Vagina (tissue), 2 donors: ENCODE results near the gene SYNPR.

Experiments
- CTCF ChIP-seq, 3 experiments: fragments of 450-650 bp in 2 of 3; fragments of 200-600 bp in 1 of 3; sonication (generic) in 1 of 3; IDR thresholded peaks; one replicate each; pipeline ENCODE4 v1.5.1; 2017 to 2019; ENCODE audit warnings: antibody characterized with exemption in 3 of 3, mild to moderate bottlenecking in 2 of 3, moderate library complexity in 2 of 3
- POLR2A ChIP-seq, 2 donors: fragments of 450-650 bp; IDR thresholded peaks; one replicate each; pipeline ENCODE4 v1.6.1; 2017; ENCODE audit warnings: antibody characterized with exemption in 2 of 2, mild to moderate bottlenecking in 2 of 2, moderate library complexity in 2 of 2
- POLR2AphosphoS5 ChIP-seq, 2 donors: sonication (generic); formaldehyde crosslinking; IDR thresholded peaks; one replicate each; pipeline ENCODE4 v1.9.0; 2017; ENCODE audit warnings: antibody characterized with exemption in 2 of 2, mild to moderate bottlenecking in 2 of 2, low read depth in 1 of 2; ENCODE audit not compliant: insufficient read depth in 1 of 2

GRCh38 chr3:63474828-63475518 is 196.9 kb downstream of the SYNPR start:
- TF ChIP-seq CTCF (IDR thresholded peaks at IDR 0.05) (no peak), POLR2AphosphoS5 (IDR thresholded peaks at IDR 0.05; ENCODE audit: insufficient read depth in 1 of 2, low read depth in 1 of 2) (no peak), POLR2A (IDR thresholded peaks at IDR 0.05) (no peak)
